ENCODE data around the gene SPG11.
A peak's percentile ranks its signal among the peaks of the same experiment; 100 is the strongest.
"Not testable (repeated sequence)": the region's sequence is repeated elsewhere in the genome, so short reads cannot be mapped to it uniquely, and the experiment has no call there.

The SPG11 gene

GRCh38 chr15:44620081-44620480, 43.4 kb downstream of the SPG11 start:
- no peak for DNase-seq

GRCh38 chr15:44616974-44617373, 46.5 kb downstream of the SPG11 start:
- DNase-seq = no peak

- DNase-seq = no peak
Observed at GRCh38 chr15:44606740-44607139, 56.7 kb downstream of the SPG11 start.

- no peak for DNase-seq
Observed at GRCh38 chr15:44603126-44603525, 60.3 kb downstream of the SPG11 start.

GRCh38 chr15:44598892-44599291, 64.6 kb downstream of the SPG11 start:
- no peak for DNase-seq

- no peak for DNase-seq
Observed at GRCh38 chr15:44598066-44598465, 65.4 kb downstream of the SPG11 start.

- DNase-seq = no peak
Observed at GRCh38 chr15:44596511-44597010, 66.9 kb downstream of the SPG11 start.

GRCh38 chr15:44595656-44596510, 67.6 kb downstream of the SPG11 start:
- no peak for DNase-seq

- no peak for DNase-seq
Observed at GRCh38 chr15:44595246-44595645, 68.2 kb downstream of the SPG11 start.

GRCh38 chr15:44593042-44593736, 70.3 kb downstream of the SPG11 start:
- DNase-seq = no peak

- DNase-seq = no peak
Observed at GRCh38 chr15:44591326-44591725, 72.1 kb downstream of the SPG11 start.

GRCh38 chr15:44588541-44588940, 74.9 kb downstream of the SPG11 start:
- DNase-seq = no peak

GRCh38 chr15:44585633-44586032, 77.8 kb downstream of the SPG11 start:
- DNase-seq = no peak

- peak; percentile 54 for DNase-seq
Observed at GRCh38 chr15:44584162-44584749, 79.2 kb downstream of the SPG11 start.

GRCh38 chr15:44580105-44580504, 83.4 kb downstream of the SPG11 start:
- no peak for DNase-seq

- no peak for DNase-seq
Observed at GRCh38 chr15:44574734-44575133, 88.7 kb downstream of the SPG11 start.

GRCh38 chr15:44573386-44573785, 90.1 kb downstream of the SPG11 start:
- DNase-seq = no peak

- no peak for DNase-seq
Observed at GRCh38 chr15:44570361-44570760, 93.1 kb downstream of the SPG11 start.

GRCh38 chr15:44569316-44569715, 94.1 kb downstream of the SPG11 start:
- no peak for DNase-seq

GRCh38 chr15:44568338-44568737, 95.1 kb downstream of the SPG11 start:
- DNase-seq = no peak

- no peak for DNase-seq
Observed at GRCh38 chr15:44566155-44566540, 97.3 kb downstream of the SPG11 start.

- DNase-seq = no peak
Observed at GRCh38 chr15:44565387-44566154, 97.9 kb downstream of the SPG11 start.

- DNase-seq = not testable (repeated sequence)
Observed at GRCh38 chr15:44560926-44561325, 102.5 kb downstream of the SPG11 start.
